ENCODE measurements around the gene CSNK1G1.
A peak's percentile ranks its signal among the peaks of the same experiment; 100 is the strongest.
"Not testable (repeated sequence)": the region's sequence is repeated elsewhere in the genome, so short reads cannot be mapped to it uniquely, and the experiment has no call there.

CSNK1G1 gene

DNA sequence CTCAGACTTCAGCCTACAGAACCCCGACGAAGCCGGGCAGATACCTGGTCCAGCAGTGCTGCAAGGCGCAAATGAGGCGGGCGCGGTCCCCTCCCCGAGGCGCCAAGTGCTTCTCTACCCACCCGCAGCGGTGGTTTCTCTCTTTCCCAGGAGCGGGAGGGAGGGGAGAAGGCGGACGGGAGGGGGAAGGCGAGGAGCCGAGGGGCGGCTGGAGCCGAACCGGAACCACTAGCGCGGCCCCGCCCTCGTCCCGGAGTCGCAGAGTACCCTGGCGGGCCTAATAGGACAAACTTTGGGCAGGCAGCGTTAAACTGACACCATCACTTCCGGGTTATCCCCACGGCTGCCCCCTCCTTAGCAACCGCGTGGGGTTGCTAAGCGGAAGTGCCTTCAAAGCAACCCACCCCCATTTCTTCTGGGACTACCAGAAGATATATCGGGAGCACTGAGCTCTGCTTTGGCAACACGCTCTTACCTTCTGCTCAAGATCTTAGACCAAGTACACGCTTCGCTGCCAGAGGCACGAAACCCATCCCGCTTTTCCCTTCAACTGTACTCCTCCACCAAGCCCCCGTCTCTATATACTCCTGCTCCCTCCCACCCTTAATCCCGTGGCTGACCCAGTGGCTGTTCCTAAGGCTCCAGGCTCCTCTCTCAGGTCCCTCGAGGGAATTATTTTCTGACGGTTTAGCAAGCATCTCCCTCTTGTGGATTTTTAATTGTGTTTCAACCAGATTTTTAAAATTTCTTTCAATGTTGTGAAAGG, at the start of gene CSNK1G1:
TSS of gene CSNK1G1 (minus strand) at position 230 of the 766 bp plus-strand sequence. CDS start 55,674 bp downstream, outside the sequence.
- DNase-seq (ENCODE audit: low read depth), result peak; percentile 98

DNA sequence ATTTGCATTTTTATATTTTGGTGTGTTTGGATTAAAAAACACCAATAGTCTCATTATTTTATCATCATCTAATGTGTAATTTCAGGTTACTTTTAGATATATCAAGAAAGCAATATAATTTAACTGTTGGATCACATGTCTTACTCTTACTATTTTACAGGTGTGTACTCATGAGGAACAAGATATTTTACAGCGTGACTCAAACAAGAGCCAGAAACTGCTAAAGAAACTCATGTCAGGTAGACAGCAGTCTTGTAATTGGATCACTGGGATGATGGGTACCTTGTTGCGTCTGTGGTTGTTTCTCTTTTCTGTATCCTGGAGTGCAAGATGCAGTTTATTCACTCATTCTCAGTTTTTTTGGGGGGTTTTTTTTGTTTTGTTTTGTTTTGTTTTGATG, 44.6 kb upstream of the CSNK1G1 start:
- DNase-seq (ENCODE audit: low read depth), result no peak

DNA sequence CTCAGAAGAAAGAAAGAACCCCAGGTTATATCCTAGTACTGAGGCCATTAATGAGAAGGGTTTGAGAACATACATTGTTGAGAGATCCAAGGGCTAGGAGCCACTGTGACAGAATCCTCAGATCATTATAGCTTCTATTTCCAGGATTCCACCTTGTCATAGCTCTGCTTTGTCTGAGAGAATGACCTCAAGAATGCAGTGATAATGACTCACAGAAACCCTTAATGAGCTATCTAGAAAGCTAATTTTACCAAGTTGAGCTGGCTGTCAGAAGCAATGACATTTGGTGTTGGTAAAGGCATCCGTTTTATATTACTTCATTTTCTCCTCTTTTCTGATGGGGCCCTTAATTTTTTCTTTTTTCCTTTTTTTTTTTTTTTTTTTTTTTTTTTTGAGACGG, 42.6 kb upstream of the CSNK1G1 start:
- peak; percentile 22 for DNase-seq (ENCODE audit: low read depth)

DNA sequence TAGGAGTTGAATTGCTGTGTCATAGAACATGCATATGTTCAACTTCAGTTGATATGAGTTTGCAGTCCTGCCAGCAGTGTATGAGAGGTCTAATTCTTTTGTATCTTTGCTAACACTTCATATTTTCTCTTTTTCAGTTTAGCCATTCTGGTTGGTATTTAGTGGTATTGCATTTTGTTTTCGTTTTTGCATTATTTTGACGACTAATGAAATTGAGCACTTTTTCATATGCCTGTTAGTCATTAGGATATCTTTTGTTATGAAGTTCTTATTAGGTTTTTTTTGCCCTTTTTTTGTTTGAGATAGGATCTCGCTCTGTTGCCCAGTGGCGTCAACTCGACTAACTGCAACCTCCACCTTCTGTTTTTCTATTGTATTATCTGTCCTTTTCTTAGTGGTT, 40.8 kb upstream of the CSNK1G1 start:
- no peak for DNase-seq (ENCODE audit: low read depth)

DNA sequence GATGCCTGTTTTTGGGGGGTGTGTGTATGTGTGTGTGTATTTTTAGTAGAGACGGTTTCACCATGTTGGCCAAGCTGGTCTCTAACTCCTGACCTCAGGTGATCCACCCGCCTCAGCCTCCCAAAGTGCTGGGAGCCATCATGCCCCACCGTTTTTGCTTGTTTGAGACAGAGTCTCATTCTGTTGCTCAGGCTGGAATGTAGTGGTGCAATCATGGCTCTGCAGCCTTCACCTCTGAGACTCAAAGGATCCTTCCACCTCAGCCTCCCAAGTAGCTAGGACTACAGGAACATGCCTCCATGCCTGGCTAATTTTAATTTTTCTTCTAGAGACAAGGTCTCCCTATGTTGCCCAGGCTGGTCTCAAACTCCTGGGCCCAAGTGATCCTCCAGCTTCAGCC, 36.5 kb upstream of the CSNK1G1 start:
- DNase-seq (ENCODE audit: low read depth), result not testable (repeated sequence)

DNA sequence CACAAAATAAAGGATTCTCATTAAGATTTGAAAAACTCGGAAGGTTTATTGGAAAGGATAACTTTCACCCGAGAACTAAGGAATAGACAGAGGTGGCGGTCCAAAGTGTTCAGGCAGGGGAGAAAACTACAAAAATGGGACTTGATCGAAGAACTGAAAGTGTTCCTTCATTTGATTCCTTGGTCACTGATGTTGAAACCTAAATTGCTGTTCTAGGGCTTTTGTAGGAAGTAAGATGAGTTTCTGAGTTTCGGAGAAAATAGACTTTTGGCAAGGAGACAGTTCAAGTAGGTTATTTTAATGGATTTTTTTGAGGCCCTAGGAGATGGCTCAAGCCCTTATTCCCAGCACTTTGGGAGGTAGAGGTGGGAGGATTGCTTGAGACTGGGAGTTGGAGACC, 33.1 kb upstream of the CSNK1G1 start:
- no peak for DNase-seq (ENCODE audit: low read depth)

DNA sequence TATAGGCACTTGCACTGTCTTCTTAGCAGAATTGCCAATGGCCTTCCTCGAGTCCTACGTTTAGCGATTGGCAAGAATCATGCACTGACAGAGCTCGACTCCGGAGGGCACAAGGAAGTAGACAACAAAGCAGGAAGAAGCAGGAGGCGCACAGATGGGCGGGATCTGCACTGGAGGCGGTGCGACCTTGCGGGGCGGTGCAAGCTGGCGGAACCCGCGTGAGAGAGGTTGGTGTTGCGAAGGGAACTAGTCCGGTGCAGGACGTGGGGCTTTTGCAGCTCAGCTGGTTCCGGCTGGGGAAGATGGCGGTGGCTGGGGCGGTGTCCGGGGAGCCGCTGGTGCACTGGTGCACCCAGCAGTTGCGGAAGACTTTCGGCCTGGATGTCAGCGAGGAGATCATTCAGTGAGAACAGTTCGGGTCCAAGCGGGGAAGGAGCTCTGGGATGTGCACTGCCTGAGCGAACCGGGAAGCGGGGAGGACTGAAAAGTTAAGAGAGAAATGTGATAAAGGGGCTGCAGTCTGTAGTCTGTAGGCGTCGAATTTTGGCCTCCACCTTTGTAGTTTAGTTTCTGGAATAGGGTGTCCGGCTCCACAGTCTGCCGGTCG, 31.7 kb upstream of the CSNK1G1 start, which contains the start of gene TRIP4:
TSS of gene TRIP4 (plus strand) at position 275 of the 607 bp plus-strand sequence. CDS start at position 303, 28 bp downstream.
- DNase-seq (ENCODE audit: low read depth), result peak; percentile 98

DNA sequence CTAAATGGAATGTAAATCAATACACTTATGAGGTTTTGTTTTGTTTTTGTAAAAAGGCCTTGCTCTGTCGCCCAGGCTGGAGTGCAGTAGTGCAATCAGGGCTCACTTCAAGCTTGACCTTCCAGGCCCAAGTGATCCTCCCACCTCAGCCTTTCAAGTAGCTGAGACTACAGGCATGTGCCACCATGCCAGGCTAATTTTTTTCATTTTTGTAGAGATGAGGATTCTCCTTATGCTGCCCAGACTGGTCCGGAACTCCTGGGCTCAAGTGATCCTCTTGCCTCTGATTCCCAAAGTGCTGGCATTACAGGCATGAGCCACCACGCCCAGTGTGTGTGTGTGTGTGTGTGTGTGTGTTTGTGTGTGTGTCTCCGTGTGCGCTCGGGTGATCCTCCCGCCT, 30.3 kb upstream of the CSNK1G1 start:
- DNase-seq (ENCODE audit: low read depth), result no peak

DNA sequence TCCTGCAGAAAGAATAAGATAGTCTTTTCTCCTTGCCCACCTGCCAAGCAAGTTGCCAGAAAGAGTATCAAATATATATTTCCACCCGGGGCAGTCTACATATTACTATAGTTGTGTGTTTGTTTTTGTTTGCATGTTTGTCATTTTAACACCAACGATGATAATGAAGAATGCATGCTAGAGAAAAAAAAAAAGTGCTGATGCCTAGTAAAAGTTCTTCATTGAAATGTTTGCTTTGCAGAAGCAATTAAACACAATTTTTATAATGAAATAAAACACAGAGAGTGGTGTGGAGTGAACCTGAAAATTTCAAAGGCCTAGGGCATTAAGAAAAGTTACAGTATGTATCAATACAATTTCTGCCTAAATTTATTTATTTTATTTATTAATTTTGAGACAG, 27.8 kb upstream of the CSNK1G1 start:
- no peak for DNase-seq (ENCODE audit: low read depth)

DNA sequence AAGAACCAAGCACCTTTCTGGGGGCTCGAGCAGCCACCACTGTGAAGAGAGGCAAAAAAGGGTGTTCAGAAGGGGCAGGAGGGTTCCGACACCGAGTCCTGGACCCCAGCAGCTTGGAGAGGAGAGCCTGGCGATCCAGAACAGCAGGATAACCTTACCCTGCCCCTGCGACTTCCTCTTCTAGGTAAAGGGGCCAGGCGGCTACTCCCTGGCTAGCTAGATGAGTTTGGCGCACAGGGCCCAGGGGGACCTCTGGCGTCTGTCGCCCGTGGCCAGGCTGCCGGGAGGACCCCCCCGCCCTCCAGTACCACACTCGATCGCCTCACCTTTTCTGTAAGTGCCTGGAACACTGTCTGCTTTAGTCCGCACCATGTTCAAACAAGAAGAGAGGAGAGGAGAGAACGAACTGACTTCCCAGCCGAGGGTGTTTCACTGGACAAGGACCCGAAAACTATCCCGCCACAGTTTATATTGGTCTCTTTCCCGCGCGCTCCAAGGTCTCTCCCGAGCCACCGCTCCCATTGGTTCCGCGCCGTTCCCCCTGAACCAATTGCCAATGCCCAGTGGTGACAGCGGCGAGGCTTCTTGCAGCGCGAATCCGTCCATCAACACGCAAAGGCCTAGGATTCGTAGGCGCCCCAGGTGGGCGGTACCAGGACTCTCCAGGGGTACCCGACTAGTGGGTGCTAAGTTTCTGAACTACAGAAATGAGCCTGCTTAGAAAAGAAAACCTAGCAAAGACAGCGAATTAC, 25.2 kb upstream of the CSNK1G1 start, which contains the start of gene PCLAF:
TSS of gene PCLAF (minus strand) at position 442 of the 752 bp plus-strand sequence. CDS start at position 372, 70 bp downstream.
- DNase-seq (ENCODE audit: low read depth), result peak; percentile 94

DNA sequence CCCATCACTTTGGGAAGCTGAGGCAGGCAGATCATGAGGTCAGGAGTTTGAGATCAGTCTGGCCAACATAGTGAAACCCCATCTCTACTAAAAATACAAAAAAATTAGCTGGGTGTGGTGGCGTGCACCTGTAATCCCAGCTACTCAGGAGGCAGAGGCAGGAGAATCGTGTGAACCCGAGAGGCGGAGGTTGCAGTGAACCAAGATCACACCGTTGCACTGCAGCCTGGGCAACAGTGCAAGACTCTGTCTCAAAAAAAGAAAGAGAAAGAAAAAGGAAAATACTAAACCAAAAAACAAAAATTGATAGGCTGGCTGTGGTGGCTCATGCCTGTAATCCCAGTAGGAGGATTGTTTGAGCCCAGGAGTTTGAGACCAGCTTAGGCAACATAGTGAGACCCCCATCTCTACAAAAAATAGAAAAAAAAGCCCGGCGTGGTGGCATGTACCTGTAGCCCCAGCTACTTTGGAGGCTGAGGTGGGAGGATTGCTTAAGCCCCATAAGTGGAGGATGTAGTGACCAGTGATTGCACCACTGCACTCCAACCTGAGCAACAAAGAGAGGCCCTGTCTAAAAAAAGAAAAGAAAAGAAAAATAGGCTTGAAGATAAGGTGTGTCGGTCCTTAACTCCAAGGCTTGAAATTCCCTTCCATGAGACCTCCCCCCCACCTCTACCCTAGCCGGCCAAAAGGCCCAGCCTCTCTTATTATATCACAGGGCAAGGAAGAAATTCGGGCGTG, 24.3 kb upstream of the CSNK1G1 start:
- not testable (repeated sequence) for DNase-seq (ENCODE audit: low read depth)

DNA sequence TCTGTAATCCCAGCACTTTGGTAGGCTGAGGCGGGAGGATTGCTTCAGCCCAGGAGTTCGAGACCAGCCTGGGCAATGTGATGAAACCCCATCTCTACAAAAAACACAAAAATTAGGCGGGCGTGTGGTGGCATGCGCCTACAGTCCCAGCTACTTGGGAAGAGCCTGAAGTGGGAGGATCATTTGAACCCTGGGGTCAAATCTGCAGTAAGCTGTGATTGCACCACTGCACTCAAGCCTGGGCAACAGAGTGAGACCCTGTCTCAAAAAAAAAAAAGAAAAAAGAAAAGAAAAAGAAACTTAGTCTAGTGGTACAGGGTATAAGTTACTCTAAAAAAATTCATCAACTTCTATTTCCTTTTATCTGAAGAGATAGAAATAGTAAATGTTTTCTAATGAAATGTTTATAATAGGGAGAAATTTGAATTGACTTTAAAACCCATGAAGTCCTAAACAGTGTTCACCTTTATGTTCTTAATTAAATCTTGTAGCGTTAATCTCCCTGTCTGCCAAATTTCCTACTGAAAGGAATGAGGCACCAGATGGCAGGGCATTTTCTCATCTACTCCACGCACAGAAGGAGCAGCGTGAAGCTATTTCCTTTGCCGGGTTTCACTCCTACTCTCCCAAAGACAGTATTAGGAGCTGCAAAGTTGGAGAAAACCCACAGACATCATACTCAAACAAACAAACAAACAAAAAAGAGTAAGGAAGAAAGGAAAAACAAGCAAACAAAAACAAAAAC, 23.4 kb upstream of the CSNK1G1 start:
- DNase-seq (ENCODE audit: low read depth), result no peak

DNA sequence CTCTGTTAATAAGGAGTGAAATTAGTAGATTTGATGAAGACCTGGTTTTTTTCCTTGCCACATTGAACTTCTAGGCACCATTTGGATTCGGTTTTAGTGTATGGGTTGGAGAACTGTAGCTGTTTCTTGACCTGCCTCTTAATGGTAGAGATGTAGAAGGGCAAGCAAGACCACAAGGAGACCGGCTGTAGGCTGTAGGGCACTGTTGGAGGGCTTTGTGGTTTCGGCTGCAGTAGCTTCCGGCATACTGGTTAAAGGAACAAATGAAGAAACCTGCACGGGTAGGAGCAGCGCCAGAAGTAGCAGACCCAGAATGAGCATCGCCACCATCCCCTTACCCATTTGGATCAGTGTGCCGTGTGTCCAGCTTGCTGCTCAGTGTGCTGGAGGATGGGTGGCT, 17.4 kb upstream of the CSNK1G1 start:
- no peak for DNase-seq (ENCODE audit: low read depth)

DNA sequence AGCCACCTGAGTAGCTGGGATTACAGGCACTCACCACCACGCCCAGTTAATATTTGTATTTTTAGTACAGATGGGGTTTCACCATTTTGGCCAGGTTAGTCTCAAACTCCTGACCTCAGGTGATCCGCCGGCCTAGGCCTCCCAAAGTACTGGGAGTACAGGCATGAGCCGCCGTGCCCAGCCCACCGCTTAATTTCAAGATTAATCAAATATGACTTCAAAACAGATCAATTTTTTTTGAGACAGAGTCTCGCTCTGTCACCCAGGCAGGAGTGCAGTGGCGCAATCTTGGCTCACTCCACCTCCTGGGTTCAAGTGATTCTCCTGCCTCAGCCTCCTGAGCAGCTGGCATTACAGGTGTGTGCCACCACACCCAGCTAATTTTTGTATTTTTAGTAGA, 15.4 kb upstream of the CSNK1G1 start:
- not testable (repeated sequence) for DNase-seq (ENCODE audit: low read depth)

DNA sequence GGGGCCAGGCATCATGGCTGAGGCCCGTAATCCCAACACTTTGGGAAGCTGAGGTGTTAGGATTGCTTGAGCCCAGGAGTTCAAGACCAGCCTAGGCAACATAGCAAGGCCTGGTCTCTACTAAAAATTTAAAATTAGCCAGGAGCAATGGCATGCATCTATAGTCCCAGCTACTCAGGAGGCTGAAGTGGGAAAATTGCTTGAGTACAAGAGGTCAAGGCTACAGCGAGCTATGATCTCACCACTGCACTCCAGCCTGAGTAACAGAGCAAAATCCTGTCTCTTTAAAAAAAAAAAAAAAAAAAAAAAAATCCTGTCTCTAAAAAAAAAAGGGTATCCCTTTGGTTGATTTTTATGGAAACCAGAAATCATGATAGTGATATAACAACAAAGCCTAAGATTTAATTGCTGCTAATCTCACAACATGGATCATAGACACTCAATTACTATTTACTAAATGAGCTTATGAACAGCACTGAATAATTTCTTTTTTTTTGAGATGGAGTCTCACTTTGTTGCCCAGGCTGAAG, 13.2 kb upstream of the CSNK1G1 start:
- peak; percentile 24 for DNase-seq (ENCODE audit: low read depth)

DNA sequence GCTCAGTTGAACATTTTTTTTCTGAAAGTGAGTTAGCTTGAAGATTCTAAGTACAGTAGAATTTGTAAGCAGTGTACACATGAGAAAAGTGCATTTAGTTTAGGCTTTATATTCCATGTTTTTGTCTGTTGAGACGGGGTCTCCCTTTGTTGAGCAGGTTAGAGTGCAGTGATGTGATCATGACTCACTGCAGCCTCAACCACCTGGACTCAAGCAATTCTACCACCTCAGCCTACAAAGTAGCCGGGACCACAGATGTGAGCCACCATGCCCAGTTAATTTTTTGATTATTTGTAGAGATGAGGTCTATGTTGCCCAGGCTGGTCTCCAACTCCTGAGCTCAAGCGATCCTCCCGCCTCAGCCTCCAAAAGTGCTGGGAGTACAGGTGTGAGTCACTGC, 5.3 kb upstream of the CSNK1G1 start:
- no peak for DNase-seq (ENCODE audit: low read depth)

DNA sequence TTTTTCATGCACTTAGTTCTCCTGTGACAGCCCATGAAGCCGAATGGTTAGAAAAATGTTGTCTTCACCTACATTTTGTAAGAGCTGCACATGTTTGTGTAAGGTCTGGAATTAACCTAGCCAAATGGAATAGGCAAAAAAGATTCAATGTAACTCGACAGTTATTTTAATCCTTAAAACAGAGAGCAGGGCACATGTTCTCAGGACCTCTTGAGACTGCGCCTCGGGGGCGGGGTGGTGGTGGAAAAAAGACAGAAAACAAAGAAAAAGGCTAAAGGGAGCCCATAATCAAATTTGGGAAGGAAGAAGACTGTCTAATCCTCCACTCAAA, 702 bp upstream of the CSNK1G1 start:
- no peak for DNase-seq (ENCODE audit: low read depth)

DNA sequence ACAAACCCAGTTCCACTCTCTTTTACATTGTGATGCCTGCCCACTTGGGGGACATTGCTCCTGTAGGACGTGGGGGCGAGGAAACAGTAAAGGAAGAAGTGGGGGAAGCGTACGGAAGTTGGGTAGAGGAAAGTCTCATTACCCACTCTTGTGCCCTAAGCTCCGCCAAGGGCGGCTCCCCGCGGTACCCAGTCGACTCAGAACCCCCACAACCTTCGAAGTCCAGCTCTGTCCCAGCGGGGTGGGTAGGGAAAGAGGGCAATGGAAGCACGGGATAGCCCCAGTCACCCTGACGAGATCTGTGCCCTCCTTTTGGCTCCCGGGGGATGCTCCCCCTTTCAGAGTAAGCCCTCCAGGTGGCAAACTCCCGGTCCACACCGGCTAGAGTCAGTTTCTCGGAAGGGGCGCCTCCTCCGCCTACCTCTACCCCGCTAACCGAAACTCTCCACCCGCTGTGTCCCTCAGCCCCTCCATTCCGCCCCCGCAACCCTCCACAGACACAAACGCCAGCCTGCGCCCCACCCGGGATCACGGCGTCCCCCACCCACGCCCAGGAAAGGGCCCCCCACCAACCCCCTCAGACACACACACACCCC, 527 bp downstream of the CSNK1G1 start:
- DNase-seq (ENCODE audit: low read depth), result no peak

DNA sequence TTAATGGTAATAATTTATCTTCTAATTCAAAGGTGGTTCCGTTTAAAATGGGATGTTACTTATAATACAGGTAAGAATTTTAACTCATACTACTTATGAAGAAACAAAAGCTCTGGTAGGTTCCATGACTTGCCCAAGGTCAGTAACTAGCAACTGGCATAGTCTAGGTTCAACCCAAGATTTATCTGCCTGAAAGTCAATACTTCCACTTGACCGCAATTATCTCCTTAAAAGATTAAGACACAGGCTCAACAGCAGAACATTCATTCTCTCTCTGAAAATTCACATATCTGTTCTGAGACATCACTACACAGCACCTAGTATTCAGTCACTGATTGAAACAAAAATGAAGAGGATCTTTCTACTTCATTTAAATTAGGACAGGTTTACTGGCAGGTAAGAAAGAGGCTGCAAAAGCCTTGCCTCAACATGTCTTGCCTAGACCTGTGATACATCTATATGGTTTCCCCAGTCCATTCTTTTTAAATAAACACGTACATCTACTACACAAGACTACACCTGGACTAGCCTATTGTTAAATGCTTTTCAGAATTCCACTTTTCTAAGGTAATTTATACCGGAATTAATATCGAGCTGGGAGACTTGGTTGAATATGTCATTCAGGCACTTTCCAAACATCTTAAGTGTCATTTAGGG, 1.2 kb downstream of the CSNK1G1 start:
- peak; percentile 58 for DNase-seq (ENCODE audit: low read depth)

DNA sequence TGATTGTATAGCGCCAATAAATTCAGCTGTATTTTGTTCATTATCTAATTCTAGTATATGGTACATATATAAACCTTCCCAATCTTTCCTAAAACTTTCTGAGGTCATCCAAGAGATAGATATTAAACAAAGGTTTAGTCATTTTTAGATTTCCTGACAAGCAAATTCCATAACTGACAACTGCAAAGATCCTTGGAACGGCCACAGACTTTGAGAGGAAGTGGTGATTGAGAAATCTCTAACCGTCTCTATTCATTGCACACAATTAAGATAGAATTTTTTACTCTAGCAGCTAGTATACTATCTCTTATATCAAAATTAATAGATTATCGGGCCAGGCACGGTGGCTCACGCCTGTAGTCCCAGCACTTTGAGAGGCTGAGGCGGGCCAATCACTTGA, 4.7 kb downstream of the CSNK1G1 start:
- DNase-seq (ENCODE audit: low read depth), result no peak
